K562 (cell line): ENCODE measurements around the gene PLD5. TPM values are rescaled to one million over a fixed set of nuclear protein-coding genes. Genes with fewer than 3 reads are reported as not detected.

Source experiments
- ATAC-seq: fragments of 200-7000 bp; cut with Tn5 transposase; 3 replicates; pipeline ENCODE4 v1.9.1; 2020; ENCODE audit warnings: moderate library complexity
- BruUV-seq: library from RNA; stranded (reverse); fragments of 400-500 nt; replicated peaks from 2 replicates; lab custom pipeline; 2021; lab: Mats Ljungman, UMichigan
- CTCF ChIA-PET: fragments of 300-600 bp; formaldehyde crosslinking; extraction: SDS; loops from one replicate; lab custom pipeline; 2021; ENCODE audit warnings: low intra/inter-chr PET ratio; lab: Yijun Ruan, JAX
- POLR2A ChIA-PET: fragments of 300-600, 350-650 bp; sonication (Branson Sonifier 250); formaldehyde crosslinking; extraction: SDS; loops from one replicate; lab custom pipeline; 2021; ENCODE audit warnings: antibody characterized with exemption, inconsistent platforms; lab: Yijun Ruan, JAX
- DNase-seq, 4 experiments: peaks; one replicate each; pipeline versions ENCODE4 v3.0.0 to v3.0.0-alpha.2; 2011 to 2018; ENCODE audit warnings: low spot score in 3 of 4, mixed read lengths in 3 of 4; ENCODE audit errors: extremely low read depth in 1 of 4
- FAIRE-seq: peaks from 2 replicates; lab custom pipeline; 2011; peaks lifted over from hg19 to GRCh38; lab: Jason Lieb, UNC
- H2AFZ ChIP-seq: 2 replicates; pipeline ENCODE4 v1.6.0; 2011; ENCODE audit warnings: low read depth, low read length, control low read depth, inconsistent platforms
- H3K27ac ChIP-seq: fragments of 200-600 bp; 3 replicates; pipeline ENCODE4 v1.8.0; 2011; ENCODE audit warnings: low read depth, mild to moderate bottlenecking, control low read depth, inconsistent platforms, low read length, moderate library complexity, mixed read lengths; ENCODE audit errors: extremely low read depth
- H3K27me3 ChIP-seq, 2 experiments: fragments of 300-600 bp in 1 of 2; 2 replicates in 1 of 2; 3 replicates in 1 of 2; pipeline versions ENCODE4 v1.6.0 to v1.8.0; 2011; ENCODE audit warnings: inconsistent platforms in 2 of 2, low read length in 2 of 2, mild to moderate bottlenecking in 1 of 2, mixed read lengths in 1 of 2, moderate library complexity in 1 of 2; ENCODE audit not compliant: control insufficient read depth in 2 of 2, insufficient read depth in 2 of 2
- H3K36me3 ChIP-seq: fragments of 300-600 bp; 3 replicates; pipeline ENCODE4 v1.8.0; 2011; ENCODE audit warnings: mild to moderate bottlenecking, low read length, inconsistent platforms; ENCODE audit not compliant: control insufficient read depth, insufficient read depth
- H3K4me1 ChIP-seq, 2 experiments: fragments of 200-600 bp in 1 of 2; replicated peaks in 1 of 2; 2 replicates in 1 of 2; 3 replicates in 1 of 2; pipeline versions ENCODE4 v1.5.1 to v1.8.0; 2011; ENCODE audit warnings: inconsistent platforms in 2 of 2, low read length in 2 of 2, mild to moderate bottlenecking in 1 of 2, mixed read lengths in 1 of 2, moderate library complexity in 1 of 2; ENCODE audit not compliant: control insufficient read depth in 2 of 2, insufficient read depth in 2 of 2
- H3K4me2 ChIP-seq: 2 replicates; pipeline ENCODE4 v1.6.1; 2011; ENCODE audit warnings: low read length, control low read depth, inconsistent platforms, mixed read lengths; ENCODE audit not compliant: insufficient read depth
- H3K4me3 ChIP-seq: fragments of 200-600 bp; sonication (generic), shearing (Covaris generic); 2 replicates; pipeline ENCODE4 v1.5.1; 2016; ENCODE audit warnings: control low read depth, inconsistent platforms
- H3K79me2 ChIP-seq: fragments of 200-600 bp; 3 replicates; pipeline ENCODE4 v1.8.0; 2011; ENCODE audit warnings: low read length, inconsistent platforms; ENCODE audit not compliant: control insufficient read depth, insufficient read depth
- H3K9ac ChIP-seq, 2 experiments: 2 replicates each; pipeline versions ENCODE4 v1.6.0 to v1.6.1; 2011; ENCODE audit warnings: low read depth in 2 of 2, low read length in 2 of 2, control low read depth in 1 of 2, inconsistent platforms in 1 of 2, mild to moderate bottlenecking in 1 of 2, mixed read lengths in 1 of 2; ENCODE audit not compliant: insufficient read depth in 1 of 2
- H3K9me1 ChIP-seq: one replicate; pipeline ENCODE4 v1.6.0; 2011; ENCODE audit warnings: inconsistent platforms, mild to moderate bottlenecking, low read length, moderate library complexity; ENCODE audit not compliant: control insufficient read depth, insufficient read depth
- H3K9me3 ChIP-seq: replicated peaks from 2 replicates; pipeline ENCODE4 v1.5.1; 2011; ENCODE audit warnings: low read depth, low read length, inconsistent platforms; ENCODE audit not compliant: control insufficient read depth, insufficient read depth
- H4K20me1 ChIP-seq: replicated peaks from 2 replicates; pipeline ENCODE4 v1.6.1; 2011; ENCODE audit warnings: low read length, inconsistent platforms, mixed read lengths; ENCODE audit not compliant: control insufficient read depth, insufficient read depth
- CBX5 ChIP-seq: IDR thresholded peaks from 2 replicates; pipeline ENCODE4 v1.6.1; 2014; ENCODE audit warnings: low read depth, borderline replicate concordance
- CCNT2 ChIP-seq: IDR thresholded peaks from 2 replicates; pipeline ENCODE4 v1.6.1; 2011; ENCODE audit warnings: borderline replicate concordance, low read depth, mild to moderate bottlenecking, moderate library complexity, mixed read lengths, low read length; ENCODE audit not compliant: insufficient read length; ENCODE audit errors: extremely low read depth
- ELF4 ChIP-seq: fragments of 450-650 bp; formaldehyde crosslinking; IDR thresholded peaks from 2 replicates; pipeline ENCODE4 v1.4.0; 2022; ENCODE audit warnings: missing genetic modification characterization
- ID3 ChIP-seq, 2 experiments: fragments of 250-450 bp in 1 of 2; fragments of 450-650 bp in 1 of 2; sonication (Bioruptor Pico) in 1 of 2; IDR thresholded peaks; 2 replicates each; pipeline versions ENCODE4 v1.6.1 to v1.8.0; 2016 to 2021; ENCODE audit warnings: mild to moderate bottlenecking in 2 of 2, moderate library complexity in 2 of 2, missing compliant biosample characterization in 1 of 2, missing genetic modification characterization in 1 of 2
- KDM4B ChIP-seq, 2 experiments: fragments of 450-650 bp in 1 of 2; sonication (generic) in 1 of 2; IDR thresholded peaks; 2 replicates each; pipeline ENCODE4 v1.6.1; 2016 to 2017; ENCODE audit warnings: borderline replicate concordance in 2 of 2, antibody characterized with exemption in 1 of 2, low read depth in 1 of 2, mild to moderate bottlenecking in 1 of 2
- LCOR ChIP-seq: sonication (generic); formaldehyde crosslinking; IDR thresholded peaks from 2 replicates; pipeline ENCODE4 v1.8.0; 2022; ENCODE audit warnings: mild to moderate bottlenecking, missing genetic modification reagents
- MAFG ChIP-seq: fragments of 450-650 bp; conservative IDR thresholded peaks from 2 replicates; pipeline ENCODE4 v1.6.1; 2016; ENCODE audit warnings: missing genetic modification characterization, missing compliant biosample characterization
- TRIM24 ChIP-seq, 2 experiments: fragments of 450-650 bp; IDR thresholded peaks; 2 replicates each; pipeline ENCODE4 v1.6.1; 2016
- ZBED1 ChIP-seq: IDR thresholded peaks from 2 replicates; pipeline ENCODE4 v1.6.1; 2014
- WGBS: fragments of 100-300 bp; shearing (Covaris generic); methylation state at CpG from one replicate; pipeline ENCODE4 v1.1.6; 2016; ENCODE audit warnings: low coverage, mixed read lengths; ENCODE audit not compliant: insufficient coverage; ENCODE audit errors: missing lambda C conversion rate; 5-methylcytosine and 5-hydroxymethylcytosine counted together
- in situ Hi-C: fragments of 300-500 bp; cut with MboI; formaldehyde crosslinking; loops from 4 replicates; pipeline ENCODE4 v1.15.0; 2018; ENCODE audit warnings: inconsistent platforms, mixed read lengths
- intact Hi-C: fragments of 100-400 bp; cut with micrococcal nuclease; formaldehyde crosslinking; loops from 2 replicates; pipeline ENCODE4 v1.14.2; 2022
- polyA plus RNA-seq, 8 experiments: library from polyadenylated mRNA; depleted of rRNA in 4 of 8; stranded (reverse) in 5 of 8; unstranded in 3 of 8; fragments of >200 nt; fragmentation: Nextera tagmentation in 2 of 8; fragmentation: Illumina TruSeq in 1 of 8; extraction: Ambion mirVana in 2 of 8; extraction: Trizol in 1 of 8; gene quantifications; 2 replicates each; pipeline versions ENCODE4 v1.2.1 to v1.2.3, GENCODE V29; 2011 to 2014; ENCODE audit warnings: inconsistent platforms in 1 of 8, missing spikeins in 1 of 8
- total RNA-seq, 7 experiments: library from RNA; depleted of rRNA in 6 of 7; stranded (reverse); fragments of >200 nt in 6 of 7; fragmentation: Illumina TruSeq in 2 of 7; extraction: Trizol in 2 of 7; gene quantifications; 2 replicates each; pipeline versions ENCODE4 v1.2.1 to v1.2.3, GENCODE V29; 2011 to 2021; ENCODE audit warnings: low replicate concordance in 1 of 7
- TF ChIP-seq, protein P1 (sequence below): fragments of 450-650 bp; IDR thresholded peaks from 2 replicates; pipeline ENCODE4 v1.7.1; 2018; ENCODE audit warnings: mild to moderate bottlenecking, low read depth; ENCODE audit not compliant: partially characterized antibody
- TF ChIP-seq, protein P2 (sequence below): fragments of 450-650 bp; conservative IDR thresholded peaks from 2 replicates; pipeline ENCODE4 v1.6.1; 2016; ENCODE audit warnings: missing genetic modification characterization, low read depth, mild to moderate bottlenecking, control low read depth, missing compliant biosample characterization
- TF ChIP-seq, protein P3 (sequence below), 2 experiments: fragments of 450-650 bp; IDR thresholded peaks; 2 replicates each; pipeline ENCODE4 v1.6.1; 2018; ENCODE audit warnings: mild to moderate bottlenecking in 2 of 2, low read depth in 1 of 2; ENCODE audit not compliant: partially characterized antibody in 2 of 2

Gene PLD5
- total and polyA plus RNA-seq, 9 of the 15 experiments (the other 6 are each of a cell fraction or from before 2014, with no cell fraction given) = not detected

DNA sequence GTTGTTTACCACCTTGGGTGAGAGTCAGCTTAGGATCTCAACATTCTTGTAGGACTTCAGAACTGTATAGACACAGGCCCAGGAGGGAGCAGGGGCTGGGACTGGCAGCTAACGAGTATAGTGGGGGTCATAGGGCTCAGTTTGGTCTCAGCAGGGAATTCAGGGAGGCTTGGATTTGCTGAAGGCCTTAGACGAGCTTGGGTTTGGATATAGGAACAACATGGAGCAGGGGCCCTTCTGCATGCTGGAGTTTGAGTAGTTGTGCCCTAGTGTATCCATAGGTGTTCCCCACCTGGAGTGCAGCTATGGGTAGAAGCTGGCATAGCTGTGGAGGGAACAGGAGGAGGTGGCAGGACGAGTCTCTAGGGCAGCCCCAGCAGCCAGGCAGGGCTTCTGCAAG lies 462.2 kb downstream of the PLD5 start:
- in situ Hi-C loops = no loop called here
- 0% methylated on average over 3 of the region's 3 CpGs for WGBS
- Histone ChIP-seq H4K20me1 (no peaks in the 10 kb centered on the region), H3K9me3 (no peaks in the 10 kb centered on the region), H3K36me3 (no peaks in the 10 kb centered on the region), H3K4me2 (no peak overlapping the region), H2AFZ (no peak overlapping the region), H3K4me3 (no peak overlapping the region), H3K27me3 (peaks cover 0 to 12% of the 10 kb centered on the region in 2 experiments; a peak in 2 of 5 replicates), H3K79me2 (no peaks in the 10 kb centered on the region), H3K9ac (no peak overlapping the region), H3K4me1 (no peaks in the 10 kb centered on the region), H3K27ac (no peak overlapping the region), H3K9me1 (no peaks in the 10 kb centered on the region)
- no peak for DNase-seq
- intact Hi-C loops = no loop called here
- TF ChIP-seq, protein P1, sequence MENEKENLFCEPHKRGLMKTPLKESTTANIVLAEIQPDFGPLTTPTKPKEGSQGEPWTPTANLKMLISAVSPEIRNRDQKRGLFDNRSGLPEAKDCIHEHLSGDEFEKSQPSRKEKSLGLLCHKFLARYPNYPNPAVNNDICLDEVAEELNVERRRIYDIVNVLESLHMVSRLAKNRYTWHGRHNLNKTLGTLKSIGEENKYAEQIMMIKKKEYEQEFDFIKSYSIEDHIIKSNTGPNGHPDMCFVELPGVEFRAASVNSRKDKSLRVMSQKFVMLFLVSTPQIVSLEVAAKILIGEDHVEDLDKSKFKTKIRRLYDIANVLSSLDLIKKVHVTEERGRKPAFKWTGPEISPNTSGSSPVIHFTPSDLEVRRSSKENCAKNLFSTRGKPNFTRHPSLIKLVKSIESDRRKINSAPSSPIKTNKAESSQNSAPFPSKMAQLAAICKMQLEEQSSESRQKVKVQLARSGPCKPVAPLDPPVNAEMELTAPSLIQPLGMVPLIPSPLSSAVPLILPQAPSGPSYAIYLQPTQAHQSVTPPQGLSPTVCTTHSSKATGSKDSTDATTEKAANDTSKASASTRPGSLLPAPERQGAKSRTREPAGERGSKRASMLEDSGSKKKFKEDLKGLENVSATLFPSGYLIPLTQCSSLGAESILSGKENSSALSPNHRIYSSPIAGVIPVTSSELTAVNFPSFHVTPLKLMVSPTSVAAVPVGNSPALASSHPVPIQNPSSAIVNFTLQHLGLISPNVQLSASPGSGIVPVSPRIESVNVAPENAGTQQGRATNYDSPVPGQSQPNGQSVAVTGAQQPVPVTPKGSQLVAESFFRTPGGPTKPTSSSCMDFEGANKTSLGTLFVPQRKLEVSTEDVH = no peak
- no peak for TF ChIP-seq CBX5
- TF ChIP-seq KDM4B (IDR thresholded peaks at IDR 0.05; ENCODE audit: borderline replicate concordance in 2 of 2, low read depth in 1 of 2) = no peak
- TF ChIP-seq CCNT2 = no peak
- TF ChIP-seq, protein P2, sequence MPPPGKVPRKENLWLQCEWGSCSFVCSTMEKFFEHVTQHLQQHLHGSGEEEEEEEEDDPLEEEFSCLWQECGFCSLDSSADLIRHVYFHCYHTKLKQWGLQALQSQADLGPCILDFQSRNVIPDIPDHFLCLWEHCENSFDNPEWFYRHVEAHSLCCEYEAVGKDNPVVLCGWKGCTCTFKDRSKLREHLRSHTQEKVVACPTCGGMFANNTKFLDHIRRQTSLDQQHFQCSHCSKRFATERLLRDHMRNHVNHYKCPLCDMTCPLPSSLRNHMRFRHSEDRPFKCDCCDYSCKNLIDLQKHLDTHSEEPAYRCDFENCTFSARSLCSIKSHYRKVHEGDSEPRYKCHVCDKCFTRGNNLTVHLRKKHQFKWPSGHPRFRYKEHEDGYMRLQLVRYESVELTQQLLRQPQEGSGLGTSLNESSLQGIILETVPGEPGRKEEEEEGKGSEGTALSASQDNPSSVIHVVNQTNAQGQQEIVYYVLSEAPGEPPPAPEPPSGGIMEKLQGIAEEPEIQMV (tag) = no peak
- TF ChIP-seq, protein P3, sequence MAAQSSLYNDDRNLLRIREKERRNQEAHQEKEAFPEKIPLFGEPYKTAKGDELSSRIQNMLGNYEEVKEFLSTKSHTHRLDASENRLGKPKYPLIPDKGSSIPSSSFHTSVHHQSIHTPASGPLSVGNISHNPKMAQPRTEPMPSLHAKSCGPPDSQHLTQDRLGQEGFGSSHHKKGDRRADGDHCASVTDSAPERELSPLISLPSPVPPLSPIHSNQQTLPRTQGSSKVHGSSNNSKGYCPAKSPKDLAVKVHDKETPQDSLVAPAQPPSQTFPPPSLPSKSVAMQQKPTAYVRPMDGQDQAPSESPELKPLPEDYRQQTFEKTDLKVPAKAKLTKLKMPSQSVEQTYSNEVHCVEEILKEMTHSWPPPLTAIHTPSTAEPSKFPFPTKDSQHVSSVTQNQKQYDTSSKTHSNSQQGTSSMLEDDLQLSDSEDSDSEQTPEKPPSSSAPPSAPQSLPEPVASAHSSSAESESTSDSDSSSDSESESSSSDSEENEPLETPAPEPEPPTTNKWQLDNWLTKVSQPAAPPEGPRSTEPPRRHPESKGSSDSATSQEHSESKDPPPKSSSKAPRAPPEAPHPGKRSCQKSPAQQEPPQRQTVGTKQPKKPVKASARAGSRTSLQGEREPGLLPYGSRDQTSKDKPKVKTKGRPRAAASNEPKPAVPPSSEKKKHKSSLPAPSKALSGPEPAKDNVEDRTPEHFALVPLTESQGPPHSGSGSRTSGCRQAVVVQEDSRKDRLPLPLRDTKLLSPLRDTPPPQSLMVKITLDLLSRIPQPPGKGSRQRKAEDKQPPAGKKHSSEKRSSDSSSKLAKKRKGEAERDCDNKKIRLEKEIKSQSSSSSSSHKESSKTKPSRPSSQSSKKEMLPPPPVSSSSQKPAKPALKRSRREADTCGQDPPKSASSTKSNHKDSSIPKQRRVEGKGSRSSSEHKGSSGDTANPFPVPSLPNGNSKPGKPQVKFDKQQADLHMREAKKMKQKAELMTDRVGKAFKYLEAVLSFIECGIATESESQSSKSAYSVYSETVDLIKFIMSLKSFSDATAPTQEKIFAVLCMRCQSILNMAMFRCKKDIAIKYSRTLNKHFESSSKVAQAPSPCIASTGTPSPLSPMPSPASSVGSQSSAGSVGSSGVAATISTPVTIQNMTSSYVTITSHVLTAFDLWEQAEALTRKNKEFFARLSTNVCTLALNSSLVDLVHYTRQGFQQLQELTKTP (IDR thresholded peaks at IDR 0.05; ENCODE audit: low read depth in 1 of 2, partially characterized antibody in 2 of 2) = no peak
- TF ChIP-seq ZBED1 = no peak
- TF ChIP-seq ID3 (CRISPR knock-in tag; IDR thresholded peaks at IDR 0.05) = no peak
- no peak for TF ChIP-seq ID3 (tag; IDR thresholded peaks at IDR 0.05)
- TF ChIP-seq MAFG (tag) = no peak
- TF ChIP-seq ELF4 (CRISPR knock-in tag) = no peak
- TF ChIP-seq LCOR (CRISPR knock-in tag) = no peak
- no peak for TF ChIP-seq TRIM24 (IDR thresholded peaks at IDR 0.05)
- no peak for FAIRE-seq
- POLR2A ChIA-PET = no interaction called here
- no peak for ATAC-seq
- BruUV-seq = no TSS peak
- CTCF ChIA-PET = no interaction called here
